ENCODE data around the gene SIN3A. TPM values are rescaled to one million over a fixed set of nuclear protein-coding genes. Genes with fewer than 3 reads are reported as not detected.
A peak's percentile ranks its signal among the peaks of the same experiment; 100 is the strongest.
"Not testable (repeated sequence)": the region's sequence is repeated elsewhere in the genome, so short reads cannot be mapped to it uniquely, and the experiment has no call there.

SIN3A gene
- total RNA-seq, 5 donors from 2014 or later (not counting 1 experiment from before 2014, with no cell fraction given): 117 to 137 (median 136) TPM

GRCh38 chr15:75346796-75347221 is 104.7 kb downstream of the SIN3A start, which contains the start of gene NEIL1:
Gene NEIL1 (plus strand): TSS chr15:75347039. CDS start chr15:75348906, 1,867 bp downstream.
- Histone ChIP-seq H3K27me3 (replicated peaks in 1 of 2; ENCODE audit: control insufficient read depth in 2 of 2, extremely low read depth in 1 of 2, insufficient read depth in 2 of 2, low read length in 1 of 2) (peaks cover 0 to 16% of the 10 kb centered on the region in 2 experiments), H3K9me3 (no peaks in the 10 kb centered on the region), H3K36me3 (ENCODE audit: control insufficient read depth in 2 of 2, extremely low read depth in 1 of 2, insufficient read depth in 1 of 2, low read length in 1 of 2) (no peaks in the 10 kb centered on the region), H3K4me3 (ENCODE audit: control insufficient read depth in 1 of 2, extremely low read depth in 1 of 2, low read length in 1 of 2) (peak within 1 kb of the TSS; percentile 59 to 89), H3K27ac (ENCODE audit: low read length) (peak within 1 kb of the TSS; percentile 53), H3K4me1 (ENCODE audit: control insufficient read depth in 1 of 2, extremely low read depth in 1 of 2, insufficient read depth in 2 of 2, low read length in 2 of 2) (peaks cover 2 to 47% of the 10 kb centered on the region in 2 experiments)
- peaks cover 7% of the 10 kb centered on the region for H3K36me3 Mint-ChIP-seq
- H3K9me3 Mint-ChIP-seq: peaks cover 5 to 12% (median 7%) of the 10 kb centered on the region in 3 donors
- ChIA-PET CTCF (interaction anchor here in 1 of 2 donors (2.4 kb wide), 1 partner anchor 21 kb away, joined by 9 read pairs; the partner anchor contains the start of gene MAN2C1), POLR2A (no interaction called here)
- peaks cover 30 to 40% (median 31%) of the 10 kb centered on the region in 3 donors for H3K4me1 Mint-ChIP-seq
- 34% methylated on average over 13 of the region's 20 CpGs for WGBS (ENCODE audit: insufficient coverage)
- ATAC-seq (replicated peaks in 1 of 4): no peak
- H3K27me3 Mint-ChIP-seq: no peaks in the 10 kb centered on the region
- peak in 1 of 35 experiments; percentile 35 for DNase-seq
- H3K4me3 Mint-ChIP-seq: peak within 1 kb of the TSS; percentile 78 to 90 (median 85)
- H3K27ac Mint-ChIP-seq: peak within 1 kb of the TSS; percentile 76 to 86

GRCh38 chr15:75343953-75344352 is 107.5 kb downstream of the SIN3A start:
- not testable (repeated sequence) for H3K27ac ChIP-seq (ENCODE audit: low read length); H3K9me3 Mint-ChIP-seq; H3K36me3 ChIP-seq (ENCODE audit: control insufficient read depth in 2 of 2, extremely low read depth in 1 of 2, insufficient read depth in 1 of 2, low read length in 1 of 2); H3K4me3 Mint-ChIP-seq; H3K27ac Mint-ChIP-seq; H3K36me3 Mint-ChIP-seq; H3K27me3 Mint-ChIP-seq; H3K4me3 ChIP-seq (ENCODE audit: control insufficient read depth in 1 of 2, extremely low read depth in 1 of 2, low read length in 1 of 2); DNase-seq; ATAC-seq (replicated peaks in 1 of 4); H3K9me3 ChIP-seq
- ChIA-PET POLR2A (interaction anchor here in 1 of 2 donors (0.5 kb wide), 1 partner anchor 92 kb away, joined by 3 read pairs; no protein-coding TSS in a partner anchor), CTCF (interaction anchor here in 1 of 2 donors (0.6 kb wide), 1 partner anchor 581 kb away, joined by 4 read pairs; no protein-coding TSS in a partner anchor)
- no CpG with 5 or more reads among the region's 8 CpGs for WGBS (ENCODE audit: insufficient coverage)
- Histone ChIP-seq H3K27me3 (replicated peaks in 1 of 2; ENCODE audit: control insufficient read depth in 2 of 2, extremely low read depth in 1 of 2, insufficient read depth in 2 of 2, low read length in 1 of 2) (peaks cover 0 to 16% of the 10 kb centered on the region in 2 experiments), H3K4me1 (ENCODE audit: control insufficient read depth in 1 of 2, extremely low read depth in 1 of 2, insufficient read depth in 2 of 2, low read length in 2 of 2) (peaks cover 2 to 27% of the 10 kb centered on the region in 2 experiments)
- peaks cover 11 to 18% (median 13%) of the 10 kb centered on the region in 3 donors for H3K4me1 Mint-ChIP-seq

GRCh38 chr15:75342221-75342620 is 109.3 kb downstream of the SIN3A start:
- Mint-ChIP-seq H3K27me3 (no peaks in the 10 kb centered on the region), H3K36me3 (peaks cover 8% of the 10 kb centered on the region), H3K4me3 (no peak overlapping the region), H3K4me1 (peaks cover 10 to 16% (median 11%) of the 10 kb centered on the region in 3 donors), H3K9me3 (no peaks in the 10 kb centered on the region), H3K27ac (no peak overlapping the region)
- POLR2A ChIA-PET: no interaction called here
- DNase-seq: no peak
- Histone ChIP-seq H3K4me3 (ENCODE audit: control insufficient read depth in 1 of 2, extremely low read depth in 1 of 2, low read length in 1 of 2) (no peak overlapping the region), H3K4me1 (ENCODE audit: control insufficient read depth in 1 of 2, extremely low read depth in 1 of 2, insufficient read depth in 2 of 2, low read length in 2 of 2) (peaks cover 0 to 12% of the 10 kb centered on the region in 2 experiments), H3K27ac (ENCODE audit: low read length) (no peak overlapping the region), H3K36me3 (ENCODE audit: control insufficient read depth in 2 of 2, extremely low read depth in 1 of 2, insufficient read depth in 1 of 2, low read length in 1 of 2) (peaks cover 3 to 5% of the 10 kb centered on the region in 2 donors), H3K9me3 (no peaks in the 10 kb centered on the region), H3K27me3 (replicated peaks in 1 of 2; ENCODE audit: control insufficient read depth in 2 of 2, extremely low read depth in 1 of 2, insufficient read depth in 2 of 2, low read length in 1 of 2) (peaks cover 0 to 11% of the 10 kb centered on the region in 2 experiments)
- ATAC-seq (replicated peaks in 1 of 4): no peak
- WGBS (ENCODE audit: insufficient coverage): 97% methylated on average over 5 of the region's 6 CpGs
- CTCF ChIA-PET: no interaction called here

GRCh38 chr15:75339531-75340240 is 111.8 kb downstream of the SIN3A start:
- peaks cover 3 to 5% of the 10 kb centered on the region in 2 donors for H3K36me3 ChIP-seq (ENCODE audit: control insufficient read depth in 2 of 2, extremely low read depth in 1 of 2, insufficient read depth in 1 of 2, low read length in 1 of 2)
- Mint-ChIP-seq H3K27me3 (no peaks in the 10 kb centered on the region), H3K27ac (no peak overlapping the region), H3K36me3 (peaks cover 8% of the 10 kb centered on the region), H3K9me3 (no peaks in the 10 kb centered on the region), H3K4me3 (no peak overlapping the region), H3K4me1 (peaks cover 19 to 25% (median 21%) of the 10 kb centered on the region in 3 donors)
- 99% methylated on average over 8 of the region's 13 CpGs for WGBS (ENCODE audit: insufficient coverage)
- POLR2A ChIA-PET: interaction anchor here in 1 of 2 donors (0.6 kb wide), 1 partner anchor 299 kb away, joined by 4 read pairs; no protein-coding TSS in a partner anchor
- no peaks in the 10 kb centered on the region for H3K27me3 ChIP-seq (replicated peaks in 1 of 2; ENCODE audit: control insufficient read depth in 2 of 2, extremely low read depth in 1 of 2, insufficient read depth in 2 of 2, low read length in 1 of 2)
- DNase-seq (no peak), ATAC-seq (replicated peaks in 1 of 4) (no peak)
- H3K9me3 ChIP-seq: no peaks in the 10 kb centered on the region
- CTCF ChIA-PET: no interaction called here
- no peak overlapping the region for H3K27ac ChIP-seq (ENCODE audit: low read length)
- peaks cover 2 to 12% of the 10 kb centered on the region in 2 experiments for H3K4me1 ChIP-seq (ENCODE audit: control insufficient read depth in 1 of 2, extremely low read depth in 1 of 2, insufficient read depth in 2 of 2, low read length in 2 of 2)
- H3K4me3 ChIP-seq (ENCODE audit: control insufficient read depth in 1 of 2, extremely low read depth in 1 of 2, low read length in 1 of 2): no peak overlapping the region

DNA sequence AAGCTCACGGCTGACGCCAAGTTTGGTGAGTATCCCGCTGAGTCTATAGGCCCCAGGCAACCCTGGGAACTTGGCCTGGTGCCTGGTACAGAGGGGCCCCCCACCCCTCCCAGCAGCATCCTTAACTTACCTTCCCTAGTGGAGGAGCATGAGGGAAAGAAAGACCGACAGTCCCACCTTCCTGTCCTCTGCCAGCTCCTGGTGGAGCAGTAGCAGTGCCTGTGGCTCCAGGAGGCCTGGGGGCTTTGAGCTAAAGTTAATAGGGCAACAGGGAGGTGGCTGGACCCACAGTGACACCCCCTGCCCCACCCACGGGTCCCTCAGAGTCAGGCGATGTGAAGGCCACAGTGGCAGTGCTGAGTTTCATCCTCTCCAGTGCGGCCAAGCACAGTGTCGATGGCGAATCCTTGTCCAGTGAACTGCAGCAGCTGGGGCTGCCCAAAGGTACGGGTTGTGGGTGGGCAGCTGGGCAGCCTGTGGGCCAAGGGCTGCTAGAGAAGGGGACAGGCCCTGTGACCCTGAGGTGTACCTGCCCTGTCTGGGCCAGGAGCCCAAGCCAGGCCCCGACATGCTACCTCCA is 112.7 kb downstream of the SIN3A start:
- Mint-ChIP-seq H3K4me1 (peaks cover 19 to 25% (median 21%) of the 10 kb centered on the region in 3 donors), H3K27me3 (no peaks in the 10 kb centered on the region), H3K4me3 (no peak overlapping the region), H3K9me3 (no peaks in the 10 kb centered on the region), H3K36me3 (peaks cover 8% of the 10 kb centered on the region), H3K27ac (no peak overlapping the region)
- ChIA-PET POLR2A (no interaction called here), CTCF (no interaction called here)
- WGBS (ENCODE audit: insufficient coverage): 96% methylated on average over 8 of the region's 11 CpGs
- Histone ChIP-seq H3K27me3 (replicated peaks in 1 of 2; ENCODE audit: control insufficient read depth in 2 of 2, extremely low read depth in 1 of 2, insufficient read depth in 2 of 2, low read length in 1 of 2) (no peaks in the 10 kb centered on the region), H3K36me3 (ENCODE audit: control insufficient read depth in 2 of 2, extremely low read depth in 1 of 2, insufficient read depth in 1 of 2, low read length in 1 of 2) (peaks cover 3 to 5% of the 10 kb centered on the region in 2 donors), H3K4me1 (ENCODE audit: control insufficient read depth in 1 of 2, extremely low read depth in 1 of 2, insufficient read depth in 2 of 2, low read length in 2 of 2) (peaks cover 2 to 12% of the 10 kb centered on the region in 2 experiments), H3K27ac (ENCODE audit: low read length) (no peak overlapping the region), H3K4me3 (ENCODE audit: control insufficient read depth in 1 of 2, extremely low read depth in 1 of 2, low read length in 1 of 2) (no peak overlapping the region), H3K9me3 (no peaks in the 10 kb centered on the region)
- no peak for DNase-seq
- no peak for ATAC-seq (replicated peaks in 1 of 4)

DNA sequence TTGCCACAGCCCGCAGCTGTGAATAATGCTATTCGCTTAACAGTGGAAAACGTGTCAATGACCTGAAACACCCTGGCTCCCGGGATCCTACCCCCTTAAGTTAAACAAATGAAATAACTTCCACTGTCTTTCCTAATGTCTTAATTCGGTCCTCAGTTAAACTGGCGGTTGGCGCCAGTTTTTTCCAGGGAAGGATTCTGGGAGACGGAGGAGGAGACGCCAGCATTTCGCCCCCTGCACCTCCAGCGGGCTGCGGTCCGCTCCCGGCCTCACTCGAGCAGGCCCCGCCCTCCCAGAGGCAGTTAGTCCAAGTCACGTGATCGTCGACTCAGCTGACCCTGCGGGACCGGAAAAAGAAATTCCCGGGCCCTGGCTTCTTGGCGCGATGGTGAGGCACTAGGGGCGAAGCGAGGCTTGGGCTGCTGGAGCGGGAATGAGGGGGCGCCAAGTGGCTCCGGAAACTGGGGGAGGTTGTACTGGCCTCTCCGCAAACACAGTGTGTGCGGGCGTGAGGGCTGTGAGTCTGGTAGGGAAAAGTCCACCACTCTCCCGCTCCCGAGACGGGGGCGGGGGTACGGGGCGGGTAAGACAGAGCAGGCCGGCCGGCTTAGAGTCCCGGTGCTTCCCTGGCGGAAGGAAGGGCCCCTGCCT is 115.7 kb downstream of the SIN3A start, which contains the start of gene COMMD4:
Gene COMMD4 (plus strand): TSS at position 359 of the 651 bp plus-strand sequence. CDS start 27 bp downstream, at position 386.
- CTCF ChIA-PET: interaction anchor here in 1 of 2 donors (0.5 to 1.1 kb wide), 2 partner anchors 32 to 1615 kb away, joined by 3 read pairs; no protein-coding TSS in a partner anchor
- Mint-ChIP-seq H3K4me1 (peaks cover 19 to 25% (median 21%) of the 10 kb centered on the region in 3 donors), H3K36me3 (peaks cover 4% of the 10 kb centered on the region), H3K27ac (peak within 1 kb of the TSS; percentile 85 to 90), H3K4me3 (peak within 1 kb of the TSS; percentile 90 to 92 (median 91)), H3K27me3 (peaks cover 0 to 2% of the 10 kb centered on the region in 2 donors), H3K9me3 (no peaks in the 10 kb centered on the region)
- POLR2A ChIA-PET: interaction anchor here in 1 of 2 donors (0.6 to 0.7 kb wide), 2 partner anchors 39 to 442 kb away, joined by 3 to 4 read pairs; no protein-coding TSS in a partner anchor
- Histone ChIP-seq H3K4me1 (ENCODE audit: control insufficient read depth in 1 of 2, extremely low read depth in 1 of 2, insufficient read depth in 2 of 2, low read length in 2 of 2) (peaks cover 2 to 12% of the 10 kb centered on the region in 2 experiments), H3K4me3 (ENCODE audit: control insufficient read depth in 1 of 2, extremely low read depth in 1 of 2, low read length in 1 of 2) (peak within 1 kb of the TSS; percentile 72), H3K27ac (ENCODE audit: low read length) (peak within 1 kb of the TSS; percentile 37), H3K27me3 (replicated peaks in 1 of 2; ENCODE audit: control insufficient read depth in 2 of 2, extremely low read depth in 1 of 2, insufficient read depth in 2 of 2, low read length in 1 of 2) (no peaks in the 10 kb centered on the region), H3K9me3 (no peaks in the 10 kb centered on the region), H3K36me3 (ENCODE audit: control insufficient read depth in 2 of 2, extremely low read depth in 1 of 2, insufficient read depth in 1 of 2, low read length in 1 of 2) (peaks cover 3 to 5% of the 10 kb centered on the region in 2 donors)
- DNase-seq (peak in 34 of 35 experiments; percentile 15 to 77 (median 41)), ATAC-seq (replicated peaks in 1 of 4) (peak; percentile 67 to 83 (median 79))
- under 1% methylated on average over 39 of the region's 42 CpGs for WGBS (ENCODE audit: insufficient coverage)

All from T-cell (primary cell).